Loucy (cell line): ENCODE results near the gene CREG1.

Experiments used
- CTCF ChIP-seq: fragments of 200-600 bp; sonication (generic); conservative IDR thresholded peaks from 2 replicates; pipeline ENCODE4 v1.5.1; 2014; ENCODE audit warnings: mild to moderate bottlenecking, antibody characterized with exemption, low read length
- EZH2phosphoT487 ChIP-seq: fragments of 200-600 bp; IDR thresholded peaks from 2 replicates; pipeline ENCODE4 v1.6.1; 2018; ENCODE audit warnings: antibody characterized with exemption, mild to moderate bottlenecking, moderate library complexity, borderline replicate concordance

- TF ChIP-seq CTCF, result no peak
- no peak for TF ChIP-seq EZH2phosphoT487
Measured at GRCh38 chr1:167544447-167545093, 9.0 kb downstream of the CREG1 start.
